GM23248 (cell line): Measurements from ENCODE around the gene SPDYA.

Experiments
- EZH2 ChIP-seq: fragments of 200-600 bp; sonication (generic); IDR thresholded peaks from 2 replicates; pipeline ENCODE4 v1.6.1; 2018; ENCODE audit warnings: antibody characterized with exemption, mild to moderate bottlenecking; ENCODE audit not compliant: insufficient read depth, poor library complexity, severe bottlenecking
- EZH2phosphoT487 ChIP-seq: fragments of 200-600 bp; sonication (generic); IDR thresholded peaks from 2 replicates; pipeline ENCODE4 v1.6.1; 2018; ENCODE audit warnings: antibody characterized with exemption, moderate library complexity, mild to moderate bottlenecking, low read depth; ENCODE audit not compliant: insufficient read depth

DNA sequence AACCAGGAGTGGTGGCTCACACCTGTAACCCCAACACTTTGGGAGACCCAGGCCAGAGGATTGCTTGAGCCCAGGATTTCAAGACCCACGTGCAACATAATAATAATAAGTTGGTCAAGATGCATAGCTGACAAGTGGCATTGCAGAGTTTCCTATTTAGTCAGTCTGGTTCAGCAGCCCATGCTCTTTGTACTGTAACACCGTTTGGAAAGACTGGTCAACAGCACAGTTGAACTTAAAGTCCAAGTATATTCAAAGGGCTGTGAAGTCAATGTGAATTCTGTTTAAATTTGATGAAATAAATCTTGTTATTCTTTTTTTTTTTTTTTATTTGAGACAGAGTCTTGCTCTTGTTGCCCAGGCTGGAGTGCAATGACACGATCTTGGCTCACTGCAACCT is 61.0 kb downstream of the SPDYA start:
- TF ChIP-seq EZH2 (no peak), EZH2phosphoT487 (no peak)
